HepG2 (cell line): ENCODE measurements around the gene MRAP.
"Not testable (repeated sequence)": the region's sequence is repeated elsewhere in the genome, so short reads cannot be mapped to it uniquely, and the experiment has no call there.

Experiments used
- BHLHE40 ChIP-seq: IDR thresholded peaks from 2 replicates; pipeline ENCODE4 v1.6.1; 2011; ENCODE audit warnings: low read length, improper control_type of control experiment
- BORCS8-MEF2B ChIP-seq: sonication (generic); formaldehyde crosslinking; IDR thresholded peaks from 2 replicates; pipeline ENCODE4 v1.8.0; 2022; ENCODE audit warnings: mild to moderate bottlenecking, missing genetic modification reagents
- KLF11 ChIP-seq: IDR thresholded peaks from 2 replicates; pipeline ENCODE4 v1.6.1; 2016; ENCODE audit warnings: missing compliant biosample characterization
- POLR2A ChIP-seq, 2 experiments: IDR thresholded peaks; 2 replicates each; pipeline ENCODE4 v1.6.1; 2011; ENCODE audit warnings: low read depth in 2 of 2, low read length in 2 of 2, mild to moderate bottlenecking in 1 of 2, moderate library complexity in 1 of 2; ENCODE audit not compliant: insufficient read depth in 1 of 2
- ZNF230 ChIP-seq: sonication (generic); formaldehyde crosslinking; IDR thresholded peaks from 2 replicates; pipeline ENCODE4 v1.4.0; 2020; ENCODE audit warnings: mild to moderate bottlenecking, missing genetic modification reagents
- ZNF367 ChIP-seq: sonication (generic); formaldehyde crosslinking; IDR thresholded peaks from 2 replicates; pipeline ENCODE4 v1.4.0; 2020; ENCODE audit warnings: missing genetic modification reagents, borderline replicate concordance
- ZNF558 ChIP-seq: sonication (generic); formaldehyde crosslinking; IDR thresholded peaks from 2 replicates; pipeline ENCODE4 v1.9.0; 2022; ENCODE audit warnings: mild to moderate bottlenecking, missing genetic modification reagents, borderline replicate concordance
- ZNF792 ChIP-seq: IDR thresholded peaks from 2 replicates; pipeline ENCODE4 v1.6.1; 2016
- TF ChIP-seq, protein P1 (sequence below): sonication (generic); formaldehyde crosslinking; IDR thresholded peaks from 2 replicates; pipeline ENCODE4 v1.5.0; 2020; ENCODE audit warnings: mild to moderate bottlenecking, missing genetic modification reagents, moderate library complexity
- TF ChIP-seq, protein P2 (sequence below): sonication (generic); formaldehyde crosslinking; IDR thresholded peaks from 2 replicates; pipeline ENCODE4 v1.4.0; 2020; ENCODE audit warnings: missing genetic modification reagents

DNA sequence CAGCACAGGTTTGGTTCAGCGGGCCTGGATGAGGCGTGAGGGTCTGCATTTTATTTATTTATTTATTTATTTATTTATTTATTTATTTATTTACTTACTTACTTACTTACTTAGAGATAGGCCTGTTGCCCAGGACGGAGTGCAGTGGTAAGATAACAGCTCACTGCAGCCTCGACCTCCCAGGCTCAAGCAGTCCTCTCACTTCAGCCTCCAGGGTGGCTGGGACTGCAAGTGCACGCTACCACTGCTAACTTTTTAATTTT lies 39.9 kb upstream of the MRAP start:
- not testable (repeated sequence) for TF ChIP-seq BORCS8-MEF2B; KLF11; ZNF367 (CRISPR knock-in tag); BHLHE40; ZNF792 (CRISPR knock-in tag); ZNF558 (CRISPR knock-in tag); POLR2A (IDR thresholded peaks at IDR 0.05; ENCODE audit: insufficient read depth in 1 of 2, low read depth in 2 of 2, low read length in 2 of 2); ZNF230 (CRISPR knock-in tag)
- TF ChIP-seq, protein P1, sequence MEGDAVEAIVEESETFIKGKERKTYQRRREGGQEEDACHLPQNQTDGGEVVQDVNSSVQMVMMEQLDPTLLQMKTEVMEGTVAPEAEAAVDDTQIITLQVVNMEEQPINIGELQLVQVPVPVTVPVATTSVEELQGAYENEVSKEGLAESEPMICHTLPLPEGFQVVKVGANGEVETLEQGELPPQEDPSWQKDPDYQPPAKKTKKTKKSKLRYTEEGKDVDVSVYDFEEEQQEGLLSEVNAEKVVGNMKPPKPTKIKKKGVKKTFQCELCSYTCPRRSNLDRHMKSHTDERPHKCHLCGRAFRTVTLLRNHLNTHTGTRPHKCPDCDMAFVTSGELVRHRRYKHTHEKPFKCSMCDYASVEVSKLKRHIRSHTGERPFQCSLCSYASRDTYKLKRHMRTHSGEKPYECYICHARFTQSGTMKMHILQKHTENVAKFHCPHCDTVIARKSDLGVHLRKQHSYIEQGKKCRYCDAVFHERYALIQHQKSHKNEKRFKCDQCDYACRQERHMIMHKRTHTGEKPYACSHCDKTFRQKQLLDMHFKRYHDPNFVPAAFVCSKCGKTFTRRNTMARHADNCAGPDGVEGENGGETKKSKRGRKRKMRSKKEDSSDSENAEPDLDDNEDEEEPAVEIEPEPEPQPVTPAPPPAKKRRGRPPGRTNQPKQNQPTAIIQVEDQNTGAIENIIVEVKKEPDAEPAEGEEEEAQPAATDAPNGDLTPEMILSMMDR (CRISPR knock-in tag) = not testable (repeated sequence)
- TF ChIP-seq, protein P2, sequence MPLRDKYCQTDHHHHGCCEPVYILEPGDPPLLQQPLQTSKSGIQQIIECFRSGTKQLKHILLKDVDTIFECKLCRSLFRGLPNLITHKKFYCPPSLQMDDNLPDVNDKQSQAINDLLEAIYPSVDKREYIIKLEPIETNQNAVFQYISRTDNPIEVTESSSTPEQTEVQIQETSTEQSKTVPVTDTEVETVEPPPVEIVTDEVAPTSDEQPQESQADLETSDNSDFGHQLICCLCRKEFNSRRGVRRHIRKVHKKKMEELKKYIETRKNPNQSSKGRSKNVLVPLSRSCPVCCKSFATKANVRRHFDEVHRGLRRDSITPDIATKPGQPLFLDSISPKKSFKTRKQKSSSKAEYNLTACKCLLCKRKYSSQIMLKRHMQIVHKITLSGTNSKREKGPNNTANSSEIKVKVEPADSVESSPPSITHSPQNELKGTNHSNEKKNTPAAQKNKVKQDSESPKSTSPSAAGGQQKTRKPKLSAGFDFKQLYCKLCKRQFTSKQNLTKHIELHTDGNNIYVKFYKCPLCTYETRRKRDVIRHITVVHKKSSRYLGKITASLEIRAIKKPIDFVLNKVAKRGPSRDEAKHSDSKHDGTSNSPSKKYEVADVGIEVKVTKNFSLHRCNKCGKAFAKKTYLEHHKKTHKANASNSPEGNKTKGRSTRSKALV (CRISPR knock-in tag) = not testable (repeated sequence)
